K562 (cell line): ENCODE data around the gene SEC31A. TPM values are rescaled to one million over a fixed set of nuclear protein-coding genes. Genes with fewer than 3 reads are reported as not detected.

Experiments
- ATAC-seq: fragments of 200-7000 bp; cut with Tn5 transposase; 3 replicates; pipeline ENCODE4 v1.9.1; 2020; ENCODE audit warnings: moderate library complexity
- BruUV-seq: library from RNA; stranded (reverse); fragments of 400-500 nt; replicated peaks from 2 replicates; lab custom pipeline; 2021; lab: Mats Ljungman, UMichigan
- CTCF ChIA-PET: fragments of 300-600 bp; formaldehyde crosslinking; extraction: SDS; loops from one replicate; lab custom pipeline; 2021; ENCODE audit warnings: low intra/inter-chr PET ratio; lab: Yijun Ruan, JAX
- POLR2A ChIA-PET: fragments of 300-600, 350-650 bp; sonication (Branson Sonifier 250); formaldehyde crosslinking; extraction: SDS; loops from one replicate; lab custom pipeline; 2021; ENCODE audit warnings: antibody characterized with exemption, inconsistent platforms; lab: Yijun Ruan, JAX
- DNase-seq, 4 experiments: peaks; one replicate each; pipeline versions ENCODE4 v3.0.0 to v3.0.0-alpha.2; 2011 to 2018; ENCODE audit warnings: low spot score in 3 of 4, mixed read lengths in 3 of 4; ENCODE audit errors: extremely low read depth in 1 of 4
- FAIRE-seq: peaks from 2 replicates; lab custom pipeline; 2011; peaks lifted over from hg19 to GRCh38; lab: Jason Lieb, UNC
- H2AFZ ChIP-seq: 2 replicates; pipeline ENCODE4 v1.6.0; 2011; ENCODE audit warnings: low read depth, low read length, control low read depth, inconsistent platforms
- H3K27ac ChIP-seq: fragments of 200-600 bp; 3 replicates; pipeline ENCODE4 v1.8.0; 2011; ENCODE audit warnings: low read depth, mild to moderate bottlenecking, control low read depth, inconsistent platforms, low read length, moderate library complexity, mixed read lengths; ENCODE audit errors: extremely low read depth
- H3K27me3 ChIP-seq, 2 experiments: fragments of 300-600 bp in 1 of 2; 2 replicates in 1 of 2; 3 replicates in 1 of 2; pipeline versions ENCODE4 v1.6.0 to v1.8.0; 2011; ENCODE audit warnings: inconsistent platforms in 2 of 2, low read length in 2 of 2, mild to moderate bottlenecking in 1 of 2, mixed read lengths in 1 of 2, moderate library complexity in 1 of 2; ENCODE audit not compliant: control insufficient read depth in 2 of 2, insufficient read depth in 2 of 2
- H3K36me3 ChIP-seq: fragments of 300-600 bp; 3 replicates; pipeline ENCODE4 v1.8.0; 2011; ENCODE audit warnings: mild to moderate bottlenecking, low read length, inconsistent platforms; ENCODE audit not compliant: control insufficient read depth, insufficient read depth
- H3K4me1 ChIP-seq, 2 experiments: fragments of 200-600 bp in 1 of 2; replicated peaks in 1 of 2; 2 replicates in 1 of 2; 3 replicates in 1 of 2; pipeline versions ENCODE4 v1.5.1 to v1.8.0; 2011; ENCODE audit warnings: inconsistent platforms in 2 of 2, low read length in 2 of 2, mild to moderate bottlenecking in 1 of 2, mixed read lengths in 1 of 2, moderate library complexity in 1 of 2; ENCODE audit not compliant: control insufficient read depth in 2 of 2, insufficient read depth in 2 of 2
- H3K4me2 ChIP-seq: 2 replicates; pipeline ENCODE4 v1.6.1; 2011; ENCODE audit warnings: low read length, control low read depth, inconsistent platforms, mixed read lengths; ENCODE audit not compliant: insufficient read depth
- H3K4me3 ChIP-seq: fragments of 200-600 bp; sonication (generic), shearing (Covaris generic); 2 replicates; pipeline ENCODE4 v1.5.1; 2016; ENCODE audit warnings: control low read depth, inconsistent platforms
- H3K79me2 ChIP-seq: fragments of 200-600 bp; 3 replicates; pipeline ENCODE4 v1.8.0; 2011; ENCODE audit warnings: low read length, inconsistent platforms; ENCODE audit not compliant: control insufficient read depth, insufficient read depth
- H3K9ac ChIP-seq, 2 experiments: 2 replicates each; pipeline versions ENCODE4 v1.6.0 to v1.6.1; 2011; ENCODE audit warnings: low read depth in 2 of 2, low read length in 2 of 2, control low read depth in 1 of 2, inconsistent platforms in 1 of 2, mild to moderate bottlenecking in 1 of 2, mixed read lengths in 1 of 2; ENCODE audit not compliant: insufficient read depth in 1 of 2
- H3K9me1 ChIP-seq: one replicate; pipeline ENCODE4 v1.6.0; 2011; ENCODE audit warnings: inconsistent platforms, mild to moderate bottlenecking, low read length, moderate library complexity; ENCODE audit not compliant: control insufficient read depth, insufficient read depth
- H3K9me3 ChIP-seq: replicated peaks from 2 replicates; pipeline ENCODE4 v1.5.1; 2011; ENCODE audit warnings: low read depth, low read length, inconsistent platforms; ENCODE audit not compliant: control insufficient read depth, insufficient read depth
- H4K20me1 ChIP-seq: replicated peaks from 2 replicates; pipeline ENCODE4 v1.6.1; 2011; ENCODE audit warnings: low read length, inconsistent platforms, mixed read lengths; ENCODE audit not compliant: control insufficient read depth, insufficient read depth
- CEBPB ChIP-seq: fragments of 450-650 bp; IDR thresholded peaks from 2 replicates; pipeline ENCODE4 v1.6.1; 2016; ENCODE audit warnings: missing genetic modification characterization, missing compliant biosample characterization
- CEBPG ChIP-seq, 3 experiments: fragments of 200-800 bp in 1 of 3; sonication (Bioruptor generic) in 1 of 3; sonication (generic) in 1 of 3; formaldehyde crosslinking in 1 of 3; IDR thresholded peaks in 2 of 3; conservative IDR thresholded peaks in 1 of 3; 2 replicates each; pipeline versions ENCODE4 v1.6.1 to v1.8.0; 2016 to 2022; ENCODE audit warnings: missing compliant biosample characterization in 2 of 3, missing genetic modification characterization in 2 of 3, mild to moderate bottlenecking in 1 of 3, missing genetic modification reagents in 1 of 3
- KDM2B ChIP-seq: fragments of 250-450 bp; sonication (Bioruptor Pico); IDR thresholded peaks from 2 replicates; pipeline ENCODE4 v1.8.0; 2021; ENCODE audit warnings: mild to moderate bottlenecking, moderate library complexity
- WGBS: fragments of 100-300 bp; shearing (Covaris generic); methylation state at CpG from one replicate; pipeline ENCODE4 v1.1.6; 2016; ENCODE audit warnings: low coverage, mixed read lengths; ENCODE audit not compliant: insufficient coverage; ENCODE audit errors: missing lambda C conversion rate; 5-methylcytosine and 5-hydroxymethylcytosine counted together
- in situ Hi-C: fragments of 300-500 bp; cut with MboI; formaldehyde crosslinking; loops from 4 replicates; pipeline ENCODE4 v1.15.0; 2018; ENCODE audit warnings: inconsistent platforms, mixed read lengths
- intact Hi-C: fragments of 100-400 bp; cut with micrococcal nuclease; formaldehyde crosslinking; loops from 2 replicates; pipeline ENCODE4 v1.14.2; 2022
- polyA plus RNA-seq, 8 experiments: library from polyadenylated mRNA; depleted of rRNA in 4 of 8; stranded (reverse) in 5 of 8; unstranded in 3 of 8; fragments of >200 nt; fragmentation: Nextera tagmentation in 2 of 8; fragmentation: Illumina TruSeq in 1 of 8; extraction: Ambion mirVana in 2 of 8; extraction: Trizol in 1 of 8; gene quantifications; 2 replicates each; pipeline versions ENCODE4 v1.2.1 to v1.2.3, GENCODE V29; 2011 to 2014; ENCODE audit warnings: inconsistent platforms in 1 of 8, missing spikeins in 1 of 8
- total RNA-seq, 7 experiments: library from RNA; depleted of rRNA in 6 of 7; stranded (reverse); fragments of >200 nt in 6 of 7; fragmentation: Illumina TruSeq in 2 of 7; extraction: Trizol in 2 of 7; gene quantifications; 2 replicates each; pipeline versions ENCODE4 v1.2.1 to v1.2.3, GENCODE V29; 2011 to 2021; ENCODE audit warnings: low replicate concordance in 1 of 7
- TF ChIP-seq, protein P1 (sequence below), 2 experiments: fragments of 450-650 bp in 1 of 2; IDR thresholded peaks; 2 replicates each; pipeline ENCODE4 v1.6.1; 2011 to 2017; ENCODE audit warnings: low read depth in 2 of 2, antibody characterized with exemption in 1 of 2, borderline replicate concordance in 1 of 2, low read length in 1 of 2, mild to moderate bottlenecking in 1 of 2, mixed read lengths in 1 of 2; ENCODE audit not compliant: control insufficient read depth in 1 of 2
- TF ChIP-seq, protein P2 (sequence below): sonication (generic); formaldehyde crosslinking; IDR thresholded peaks from 2 replicates; pipeline ENCODE4 v1.8.0; 2022; ENCODE audit warnings: mild to moderate bottlenecking, missing genetic modification reagents

SEC31A gene
- total and polyA plus RNA-seq, 9 of the 15 experiments (the other 6 are each of a cell fraction or from before 2014, with no cell fraction given) = 78.9 to 241 (median 173) TPM

DNA sequence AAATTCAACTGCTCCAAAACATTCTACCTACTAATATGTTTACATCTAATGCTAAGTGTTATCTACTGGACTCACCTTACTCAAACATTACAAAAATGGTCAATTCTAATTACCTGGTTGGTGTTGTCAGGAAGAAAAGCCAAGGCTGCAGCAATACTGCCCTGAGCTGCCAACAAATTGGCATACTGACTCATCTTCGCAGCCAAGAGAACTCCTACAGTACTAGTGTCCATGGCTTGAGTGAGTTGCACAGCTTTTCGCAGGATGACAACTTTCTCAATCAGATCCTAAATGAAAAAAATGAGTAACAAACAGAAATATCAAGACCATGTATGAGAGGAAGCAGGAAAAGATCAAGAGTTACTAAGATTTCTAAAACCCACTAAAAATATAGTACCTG, 39.6 kb downstream of the SEC31A start:
- H3K79me2 ChIP-seq = no peaks in the 10 kb centered on the region
- no peak for TF ChIP-seq KDM2B (CRISPR knock-in tag)
- FAIRE-seq (no peak), ATAC-seq (no peak), DNase-seq (no peak)
- CTCF ChIA-PET = no interaction called here
- no peaks in the 10 kb centered on the region for H4K20me1 ChIP-seq
- H3K27me3 ChIP-seq = no peaks in the 10 kb centered on the region
- BruUV-seq = no TSS peak
- H3K4me2 ChIP-seq = no peak overlapping the region
- H3K9me3 ChIP-seq = no peaks in the 10 kb centered on the region
- no peak overlapping the region for H3K9ac ChIP-seq
- peaks cover 93% of the 10 kb centered on the region for H3K36me3 ChIP-seq
- POLR2A ChIA-PET = interaction anchor here (1.0 to 1.4 kb wide), 2 partner anchors 29 to 48 kb away, joined by 3 read pairs; no protein-coding TSS in a partner anchor
- no peaks in the 10 kb centered on the region for H3K4me1 ChIP-seq
- in situ Hi-C loops (no loop called here), intact Hi-C loops (loop anchor here (10.0 kb wide), 1 partner anchor 423 kb away; no protein-coding TSS in a partner anchor)
- no peak overlapping the region for H3K4me3 ChIP-seq
- no peak overlapping the region for H2AFZ ChIP-seq
- no peak overlapping the region for H3K27ac ChIP-seq
- no peaks in the 10 kb centered on the region for H3K9me1 ChIP-seq
- 93% methylated on average over 2 of the region's 2 CpGs for WGBS

DNA sequence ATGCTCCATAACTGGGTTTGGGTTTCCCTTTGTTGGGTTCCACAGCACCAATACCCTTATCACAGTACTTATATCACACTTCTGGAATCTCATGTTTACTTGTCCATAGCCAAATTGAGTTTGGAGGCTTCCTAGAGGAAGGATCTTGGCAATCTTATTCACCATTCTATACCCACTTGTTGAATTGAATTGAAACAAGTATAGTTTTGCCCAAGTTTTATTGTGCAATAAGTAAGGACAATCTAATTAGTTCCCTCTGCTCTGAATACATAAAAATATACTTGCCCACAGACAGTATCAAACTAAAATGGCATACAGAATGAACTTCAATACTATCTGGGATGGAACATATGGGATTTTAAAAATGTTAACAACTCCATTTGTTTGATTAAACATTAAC, 40.3 kb downstream of the SEC31A start:
- in situ Hi-C loops = no loop called here
- Histone ChIP-seq H4K20me1 (no peaks in the 10 kb centered on the region), H3K4me3 (no peak overlapping the region), H3K9me3 (no peaks in the 10 kb centered on the region), H3K27me3 (no peaks in the 10 kb centered on the region), H3K36me3 (peaks cover 92% of the 10 kb centered on the region), H3K4me1 (no peaks in the 10 kb centered on the region), H2AFZ (no peak overlapping the region), H3K27ac (no peak overlapping the region), H3K4me2 (no peak overlapping the region), H3K9ac (no peak overlapping the region), H3K9me1 (no peaks in the 10 kb centered on the region), H3K79me2 (no peaks in the 10 kb centered on the region)
- intact Hi-C loops = loop anchor here (10.0 kb wide), 1 partner anchor 424 kb away; no protein-coding TSS in a partner anchor
- FAIRE-seq (no peak), ATAC-seq (no peak), DNase-seq (no peak)
- POLR2A ChIA-PET = interaction anchor here (1.0 kb wide), 1 partner anchor 49 kb away, joined by 3 read pairs; no protein-coding TSS in a partner anchor
- CTCF ChIA-PET = no interaction called here
- TF ChIP-seq, protein P1, sequence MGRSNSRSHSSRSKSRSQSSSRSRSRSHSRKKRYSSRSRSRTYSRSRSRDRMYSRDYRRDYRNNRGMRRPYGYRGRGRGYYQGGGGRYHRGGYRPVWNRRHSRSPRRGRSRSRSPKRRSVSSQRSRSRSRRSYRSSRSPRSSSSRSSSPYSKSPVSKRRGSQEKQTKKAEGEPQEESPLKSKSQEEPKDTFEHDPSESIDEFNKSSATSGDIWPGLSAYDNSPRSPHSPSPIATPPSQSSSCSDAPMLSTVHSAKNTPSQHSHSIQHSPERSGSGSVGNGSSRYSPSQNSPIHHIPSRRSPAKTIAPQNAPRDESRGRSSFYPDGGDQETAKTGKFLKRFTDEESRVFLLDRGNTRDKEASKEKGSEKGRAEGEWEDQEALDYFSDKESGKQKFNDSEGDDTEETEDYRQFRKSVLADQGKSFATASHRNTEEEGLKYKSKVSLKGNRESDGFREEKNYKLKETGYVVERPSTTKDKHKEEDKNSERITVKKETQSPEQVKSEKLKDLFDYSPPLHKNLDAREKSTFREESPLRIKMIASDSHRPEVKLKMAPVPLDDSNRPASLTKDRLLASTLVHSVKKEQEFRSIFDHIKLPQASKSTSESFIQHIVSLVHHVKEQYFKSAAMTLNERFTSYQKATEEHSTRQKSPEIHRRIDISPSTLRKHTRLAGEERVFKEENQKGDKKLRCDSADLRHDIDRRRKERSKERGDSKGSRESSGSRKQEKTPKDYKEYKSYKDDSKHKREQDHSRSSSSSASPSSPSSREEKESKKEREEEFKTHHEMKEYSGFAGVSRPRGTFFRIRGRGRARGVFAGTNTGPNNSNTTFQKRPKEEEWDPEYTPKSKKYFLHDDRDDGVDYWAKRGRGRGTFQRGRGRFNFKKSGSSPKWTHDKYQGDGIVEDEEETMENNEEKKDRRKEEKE (IDR thresholded peaks at IDR 0.05; ENCODE audit: borderline replicate concordance in 1 of 2, control insufficient read depth in 1 of 2, low read depth in 2 of 2, low read length in 1 of 2) = no peak
- TF ChIP-seq, protein P2, sequence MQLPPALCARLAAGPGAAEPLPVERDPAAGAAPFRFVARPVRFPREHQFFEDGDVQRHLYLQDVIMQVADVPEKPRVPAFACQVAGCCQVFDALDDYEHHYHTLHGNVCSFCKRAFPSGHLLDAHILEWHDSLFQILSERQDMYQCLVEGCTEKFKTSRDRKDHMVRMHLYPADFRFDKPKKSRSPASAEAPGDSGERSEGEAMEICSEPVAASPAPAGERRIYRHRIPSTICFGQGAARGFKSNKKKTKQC (CRISPR knock-in tag) = no peak
- TF ChIP-seq CEBPG (CRISPR knock-in tag; IDR thresholded peaks at IDR 0.05) (no peak), CEBPG (tag; conservative IDR thresholded peaks at IDR 0.05 in 1 of 2, IDR thresholded peaks at IDR 0.05 in 1 of 2) (peak in 1 of 2 experiments; percentile 56; a peak in 1 of 4 replicates), CEBPB (tag) (peak; percentile 49; the same call in 1 of the 2 replicates)
- no TSS peak for BruUV-seq
